ENCODE data around the gene CDK7. TPM values are rescaled to one million over a fixed set of nuclear protein-coding genes. Genes with fewer than 3 reads are reported as not detected.
"Not testable (repeated sequence)": the region's sequence is repeated elsewhere in the genome, so short reads cannot be mapped to it uniquely, and the experiment has no call there.

Gene CDK7
- total RNA-seq, 1 experiment from 2014 or later, result 44.4 TPM

GRCh38 chr5:69219939-69220338 is 14.7 kb upstream of the CDK7 start:
- no peaks in the 10 kb centered on the region for H3K9me3 ChIP-seq (ENCODE audit: control insufficient read depth, insufficient read depth, low read depth, low read length)
- TF ChIP-seq CTCF (IDR thresholded peaks at IDR 0.05) (no peak), SIN3A (IDR thresholded peaks at IDR 0.05; ENCODE audit: borderline replicate concordance, insufficient read depth, low read depth, low read length) (no peak), REST (IDR thresholded peaks at IDR 0.05; ENCODE audit: insufficient read depth in 1 of 2, low read depth in 2 of 2, low read length in 1 of 2) (no peak), POLR2AphosphoS5 (IDR thresholded peaks at IDR 0.05; ENCODE audit: low read depth, low read length) (no peak), TCF7L2 (IDR thresholded peaks at IDR 0.05; ENCODE audit: low read depth, low read length) (no peak)
- no peak overlapping the region for H3K4me3 ChIP-seq (ENCODE audit: low read depth in 2 of 2, low read length in 2 of 2)
- in situ Hi-C loops (cut with HindIII; ENCODE audit: low pct_unique_long_range_greater_than_20kb, low sequenced_read_pairs), result no loop called here
- BruUV-seq (replicated peaks), result no TSS peak
- no peak for DNase-seq (ENCODE audit: low read depth, low spot score)
- H3K27me3 ChIP-seq (ENCODE audit: control insufficient read depth, insufficient read depth, low read length), result no peaks in the 10 kb centered on the region
- H3K4me1 ChIP-seq (ENCODE audit: control insufficient read depth, insufficient read depth, low read length), result peaks cover 8% of the 10 kb centered on the region; the same call in 1 of the 2 replicates
- no peak overlapping the region for H3K27ac ChIP-seq (ENCODE audit: low read length)
- CTCF ChIA-PET, result no interaction called here
- POLR2A ChIA-PET, result interaction anchor here (0.7 kb wide), 2 partner anchors 15 to 103 kb away, joined by 5 to 6 read pairs; no protein-coding TSS in a partner anchor
- no peak for ATAC-seq
- no peaks in the 10 kb centered on the region for H3K36me3 ChIP-seq (ENCODE audit: control insufficient read depth, insufficient read depth, low read length)
- intact Hi-C loops (cut with micrococcal nuclease; ENCODE audit: unreplicated experiment), result no loop called here

GRCh38 chr5:69220371-69220770 is 14.3 kb upstream of the CDK7 start:
- ATAC-seq; H3K27me3 ChIP-seq (ENCODE audit: control insufficient read depth, insufficient read depth, low read length); CTCF ChIA-PET; BruUV-seq (replicated peaks); H3K27ac ChIP-seq (ENCODE audit: low read length); H3K9me3 ChIP-seq (ENCODE audit: control insufficient read depth, insufficient read depth, low read depth, low read length); H3K36me3 ChIP-seq (ENCODE audit: control insufficient read depth, insufficient read depth, low read length); DNase-seq (ENCODE audit: low read depth, low spot score); H3K4me1 ChIP-seq (ENCODE audit: control insufficient read depth, insufficient read depth, low read length); H3K4me3 ChIP-seq (ENCODE audit: low read depth in 2 of 2, low read length in 2 of 2); intact Hi-C loops (cut with micrococcal nuclease; ENCODE audit: unreplicated experiment); in situ Hi-C loops (cut with HindIII; ENCODE audit: low pct_unique_long_range_greater_than_20kb, low sequenced_read_pairs): not testable (repeated sequence)
- POLR2A ChIA-PET, result interaction anchor here (0.7 kb wide), 1 partner anchor 104 kb away, joined by 5 read pairs; no protein-coding TSS in a partner anchor

- H3K9me3 ChIP-seq (ENCODE audit: control insufficient read depth, insufficient read depth, low read depth, low read length); ATAC-seq; CTCF ChIA-PET; H3K4me1 ChIP-seq (ENCODE audit: control insufficient read depth, insufficient read depth, low read length); H3K27me3 ChIP-seq (ENCODE audit: control insufficient read depth, insufficient read depth, low read length); H3K36me3 ChIP-seq (ENCODE audit: control insufficient read depth, insufficient read depth, low read length); H3K4me3 ChIP-seq (ENCODE audit: low read depth in 2 of 2, low read length in 2 of 2); BruUV-seq (replicated peaks); DNase-seq (ENCODE audit: low read depth, low spot score); in situ Hi-C loops (cut with HindIII; ENCODE audit: low pct_unique_long_range_greater_than_20kb, low sequenced_read_pairs); H3K27ac ChIP-seq (ENCODE audit: low read length); intact Hi-C loops (cut with micrococcal nuclease; ENCODE audit: unreplicated experiment): not testable (repeated sequence)
- POLR2A ChIA-PET, result interaction anchor here (0.7 kb wide), 1 partner anchor 104 kb away, joined by 5 read pairs; no protein-coding TSS in a partner anchor
These were observed 13.9 kb upstream of the CDK7 start for GRCh38 chr5:69220833-69221232.

Measured in Panc1 (cell line).